GM18519 (cell line): ENCODE results near the gene ARHGAP6.

Source experiments
- ATAC-seq: cut with Tn5 transposase; IDR thresholded peaks from one replicate; pipeline ENCODE4 v1.9.1; 2021; ENCODE audit warnings: mild to moderate bottlenecking, moderate library complexity; ENCODE audit not compliant: unreplicated experiment, low FRiP score

The ARHGAP6 gene

DNA sequence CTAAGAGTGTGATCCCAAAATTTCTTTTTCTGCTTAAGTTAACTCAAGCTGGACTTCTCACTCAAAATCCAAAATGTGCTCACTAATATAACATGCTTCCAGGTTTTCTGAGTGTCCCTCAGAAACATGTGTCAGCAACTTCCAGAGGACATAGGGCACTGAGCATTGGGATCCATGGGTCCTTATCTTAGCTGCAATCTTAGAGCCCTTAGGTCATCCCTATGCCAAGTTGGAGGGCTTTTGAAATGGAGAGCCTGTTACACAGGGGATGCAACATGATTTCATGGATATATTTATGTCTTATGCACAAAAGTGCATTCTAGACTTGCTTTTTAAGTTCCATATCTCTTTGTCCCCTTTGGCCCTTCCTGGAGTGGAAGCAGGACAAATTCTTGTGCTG lies 566.3 kb downstream of the ARHGAP6 start:
- ATAC-seq: no peak

DNA sequence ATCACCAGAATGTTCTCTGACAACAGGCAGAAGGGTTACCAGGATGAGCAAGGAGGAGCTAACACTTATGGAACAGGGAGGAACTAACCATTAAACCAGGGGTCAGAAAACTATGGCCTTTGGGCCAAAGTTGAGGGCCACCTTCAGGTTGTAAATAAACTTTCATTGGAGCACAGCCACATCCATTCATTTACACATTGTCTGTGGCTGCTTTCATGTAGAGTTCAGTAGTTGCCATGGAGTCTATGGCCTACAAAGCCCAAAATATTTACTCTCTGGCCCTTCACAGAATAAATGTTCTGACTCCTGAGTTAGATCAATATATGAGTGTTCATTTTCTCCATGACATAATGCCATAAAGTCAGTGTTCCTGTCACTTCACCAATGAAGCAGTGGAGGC lies 567.8 kb downstream of the ARHGAP6 start:
- no peak for ATAC-seq

DNA sequence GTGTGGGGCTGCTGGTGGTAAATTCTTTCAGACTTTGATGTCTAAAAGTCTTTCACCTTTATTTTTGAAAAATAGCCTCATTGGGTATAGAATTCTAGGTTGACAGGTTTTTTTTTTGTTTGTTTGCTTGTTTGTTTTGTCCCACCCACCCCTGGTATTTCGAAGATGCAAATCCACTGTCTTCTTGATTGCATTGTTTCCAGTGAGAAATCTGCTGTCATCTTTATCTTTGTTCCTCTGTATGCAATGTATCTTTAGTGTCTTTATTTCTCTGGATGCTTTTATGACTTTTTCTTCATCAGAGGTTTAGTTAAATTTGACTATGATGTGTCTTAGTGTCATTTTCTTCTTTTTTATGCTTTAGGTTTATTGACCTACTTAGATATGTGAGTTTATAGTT lies 575.9 kb downstream of the ARHGAP6 start:
- no peak for ATAC-seq
